HG02678 (cell line): ENCODE data around the gene SLX4.
A peak's percentile ranks its signal among the peaks of the same experiment; 100 is the strongest.

Experiments
- ATAC-seq: cut with Tn5 transposase; IDR thresholded peaks from one replicate; pipeline ENCODE4 v1.9.1; 2021; ENCODE audit warnings: mild to moderate bottlenecking, moderate library complexity; ENCODE audit not compliant: unreplicated experiment

SLX4 gene

DNA sequence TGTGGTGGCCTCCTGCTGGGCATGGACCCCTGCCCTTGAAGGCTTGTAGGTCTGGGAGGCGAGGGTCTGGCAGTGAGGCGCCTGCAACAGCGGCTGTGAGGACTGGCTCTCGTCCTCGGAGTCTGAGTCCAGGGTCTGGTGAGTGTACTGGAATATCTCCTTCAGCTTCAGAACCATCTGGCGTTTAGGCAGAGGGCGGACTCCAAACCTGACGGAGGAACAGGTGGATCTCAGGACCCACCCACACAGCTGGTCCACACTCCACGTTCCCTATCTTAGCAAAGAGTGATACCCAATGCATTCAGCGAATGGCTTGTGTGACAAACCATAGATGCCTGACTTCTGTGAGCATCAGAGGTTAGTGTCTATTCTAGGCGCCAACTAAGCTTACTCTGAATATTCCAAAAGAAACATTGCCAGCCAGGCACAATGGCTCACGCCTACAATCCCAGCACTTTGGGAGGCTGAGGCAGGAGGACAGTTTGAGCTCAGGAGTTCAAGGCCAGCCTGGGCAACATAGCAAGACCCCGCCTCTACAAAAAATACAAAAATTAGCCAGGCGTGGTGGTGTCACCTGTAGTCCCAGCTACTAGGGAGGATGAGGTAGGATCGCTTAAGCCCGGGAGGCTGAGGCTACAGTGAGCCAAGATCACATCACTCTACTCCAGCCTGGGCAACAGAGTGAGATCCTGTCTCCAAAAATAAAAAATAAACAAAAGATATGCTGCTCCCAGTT, 27.9 kb downstream of the SLX4 start:
- no peak for ATAC-seq

DNA sequence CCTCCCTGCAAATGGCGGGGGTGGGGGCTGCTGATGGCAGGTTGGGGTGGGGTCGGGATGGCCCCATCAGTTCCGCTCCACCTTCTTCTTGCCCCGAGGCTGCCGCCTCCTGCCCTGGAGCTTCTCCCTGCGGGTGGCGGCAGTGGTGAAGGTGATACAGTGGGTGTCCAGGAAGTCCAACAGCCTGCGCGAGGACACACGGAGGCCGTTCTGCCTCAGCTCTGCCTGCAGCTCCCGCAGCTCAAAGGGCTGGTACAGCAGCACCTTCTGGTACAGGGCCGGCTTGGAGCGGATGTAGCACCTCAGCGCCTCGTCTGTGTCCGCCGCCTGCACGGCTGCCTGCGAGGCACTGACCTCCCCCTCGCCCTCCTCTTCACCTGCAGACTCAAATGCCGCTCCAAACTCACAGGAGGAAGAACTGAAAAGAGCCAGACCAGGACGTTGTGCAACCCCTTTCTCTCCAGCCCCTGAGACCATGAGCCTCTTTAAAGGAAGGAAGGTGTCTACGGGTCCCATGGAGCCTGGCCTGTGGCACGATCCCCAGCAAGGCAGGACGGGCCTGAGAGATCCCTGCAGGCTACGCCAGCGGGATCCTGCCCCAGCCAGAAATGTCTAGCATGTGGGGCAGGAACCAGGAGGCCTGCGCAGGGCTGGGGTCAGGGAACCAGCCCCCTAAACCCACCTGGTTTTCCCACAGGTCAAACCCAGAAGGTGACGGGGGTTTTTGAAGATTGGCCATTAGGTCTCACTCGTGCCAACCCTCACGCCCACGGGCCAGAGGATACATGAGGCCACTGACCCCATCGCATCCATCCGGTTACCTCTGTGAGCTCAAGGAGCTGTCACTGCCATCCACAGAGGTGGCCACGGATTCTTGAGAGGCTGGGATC, 28.9 kb downstream of the SLX4 start:
- ATAC-seq = no peak

- ATAC-seq = no peak
These were observed 30.0 kb downstream of the SLX4 start for GRCh38 chr16:3581392-3581791.

DNA sequence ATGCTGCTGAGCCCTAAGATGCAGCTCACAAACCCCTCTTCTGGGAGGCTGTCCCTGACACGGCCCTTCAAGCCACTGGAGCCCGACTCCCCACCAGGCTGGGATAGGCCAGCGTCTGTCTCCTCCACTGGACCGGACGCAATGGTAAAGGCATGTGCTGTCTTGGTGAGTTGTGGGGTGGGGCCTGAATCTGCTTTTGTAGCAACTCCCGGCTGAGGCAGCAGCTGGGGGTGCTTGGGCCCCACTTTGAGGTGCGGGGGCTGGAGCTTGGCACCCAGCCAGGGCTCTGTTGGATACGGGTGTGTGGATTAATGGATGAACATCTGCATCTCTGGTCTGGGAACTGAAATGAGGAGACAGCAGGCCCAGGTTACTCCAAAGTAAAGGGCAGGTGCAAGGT, 30.7 kb downstream of the SLX4 start:
- no peak for ATAC-seq

DNA sequence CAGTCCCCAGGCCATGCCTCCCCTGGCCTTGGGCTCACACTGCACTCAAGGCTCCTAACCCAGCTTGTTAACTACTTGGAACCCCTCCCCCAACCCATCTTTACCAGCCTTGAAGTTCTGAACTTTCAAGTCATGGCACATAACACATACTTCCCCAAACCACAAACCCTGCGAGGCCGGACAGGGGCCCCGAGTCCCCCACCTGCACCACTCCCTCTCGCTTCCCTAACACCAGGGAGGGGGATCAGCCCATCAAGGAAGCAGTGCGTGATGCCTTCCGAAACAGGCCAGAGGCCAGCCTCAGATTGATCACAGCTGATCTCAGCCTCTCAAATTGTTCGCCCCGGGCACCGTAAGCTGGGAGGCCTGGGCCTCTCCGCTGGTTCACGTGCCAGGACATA, 31.2 kb downstream of the SLX4 start:
- ATAC-seq = no peak

DNA sequence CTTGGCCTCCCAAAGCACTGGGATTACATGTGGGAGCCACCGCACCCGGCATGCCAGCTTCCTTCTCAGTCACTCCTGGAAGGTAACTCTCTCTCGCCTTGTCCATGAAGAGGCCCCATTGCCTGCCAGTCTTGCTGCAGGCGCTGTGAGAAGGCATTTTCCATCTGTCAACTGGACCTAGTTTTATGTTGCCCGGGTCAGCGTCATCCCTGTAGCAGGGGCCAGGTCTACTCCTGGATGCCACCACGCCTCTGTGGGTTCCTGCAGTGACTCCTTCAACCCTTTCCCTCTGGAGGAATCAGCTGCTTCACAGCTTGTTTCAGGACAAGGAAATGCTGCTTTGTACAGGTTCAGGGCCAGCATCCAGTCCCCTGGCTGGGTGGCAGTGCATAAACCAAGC, 31.6 kb downstream of the SLX4 start:
- no peak for ATAC-seq

DNA sequence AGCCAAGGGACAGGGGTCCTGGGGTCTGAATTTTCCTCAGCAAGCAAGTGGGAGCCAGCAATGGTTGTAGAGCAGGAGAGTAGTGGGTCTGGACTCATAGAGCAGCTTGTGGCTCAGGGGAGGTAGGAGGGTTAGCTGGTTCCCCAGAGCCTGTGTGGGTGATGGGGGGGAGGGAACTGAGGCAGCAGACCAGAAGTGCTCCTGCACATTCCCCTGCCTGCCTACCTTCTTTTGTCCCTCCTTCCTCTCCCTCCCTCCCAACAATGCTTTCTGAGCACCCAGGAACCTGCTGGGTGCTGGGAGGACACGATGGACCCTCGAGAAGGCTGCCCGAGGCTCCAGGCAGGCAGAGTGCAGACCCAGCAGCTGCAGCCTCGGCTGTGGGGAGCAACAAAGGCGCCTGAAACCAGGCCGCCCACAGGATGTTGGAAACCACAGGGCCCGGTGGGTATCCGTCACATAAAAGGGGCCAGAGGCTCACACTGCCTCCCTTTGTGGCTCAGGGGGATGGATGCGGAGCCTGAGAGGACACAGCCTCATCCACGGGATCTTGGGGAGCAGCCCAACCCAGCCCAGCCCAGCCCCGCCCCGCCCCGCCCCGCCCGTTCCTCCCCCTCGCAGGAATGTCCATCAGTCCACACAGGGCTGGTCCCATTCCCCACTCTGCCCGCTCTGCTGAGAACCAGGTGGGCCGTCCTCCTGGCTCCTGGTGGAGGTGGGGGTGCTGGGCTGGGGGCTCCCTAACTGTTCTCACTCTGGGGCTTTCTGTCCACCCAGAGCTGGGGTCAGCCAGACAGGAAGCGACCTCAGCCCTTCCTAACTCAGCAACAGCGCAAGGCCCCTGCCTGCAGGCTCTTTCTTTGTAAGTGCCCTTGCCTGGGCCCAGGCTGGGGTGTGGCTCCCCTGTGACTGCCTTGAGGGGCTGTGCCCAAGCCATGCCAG, 32.5 kb downstream of the SLX4 start:
- ATAC-seq = peak; percentile 70

GRCh38 chr16:3578121-3578520, 33.3 kb downstream of the SLX4 start:
- no peak for ATAC-seq

DNA sequence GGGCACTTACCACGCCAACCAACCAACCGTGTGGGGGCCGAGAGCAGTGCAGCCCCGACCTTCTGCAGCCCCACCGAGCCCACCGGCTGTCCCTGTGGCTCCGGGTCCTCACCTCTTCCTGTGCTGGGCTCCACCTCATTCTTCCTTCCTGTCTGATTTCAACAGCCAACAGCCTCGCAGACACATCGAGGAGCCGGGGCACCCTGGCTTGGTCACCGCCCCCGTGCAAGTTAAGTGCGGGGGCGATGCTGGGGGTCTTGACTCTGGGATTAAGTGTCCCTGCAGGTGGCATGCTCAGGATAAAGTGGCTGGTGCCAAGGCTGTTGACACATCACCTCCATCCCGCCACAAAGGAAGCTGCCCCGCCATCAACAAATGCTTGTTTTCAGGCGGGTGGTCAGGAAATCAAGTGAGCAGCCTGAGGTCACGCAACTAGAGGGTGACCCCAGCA, 34.1 kb downstream of the SLX4 start, which contains the start of gene NLRC3:
TSS of gene NLRC3 (minus strand) at position 102 of the 451 bp plus-strand sequence. CDS start 12,367 bp downstream, outside the sequence.
- ATAC-seq = no peak

GRCh38 chr16:3576211-3576610, 35.2 kb downstream of the SLX4 start:
- ATAC-seq = no peak

DNA sequence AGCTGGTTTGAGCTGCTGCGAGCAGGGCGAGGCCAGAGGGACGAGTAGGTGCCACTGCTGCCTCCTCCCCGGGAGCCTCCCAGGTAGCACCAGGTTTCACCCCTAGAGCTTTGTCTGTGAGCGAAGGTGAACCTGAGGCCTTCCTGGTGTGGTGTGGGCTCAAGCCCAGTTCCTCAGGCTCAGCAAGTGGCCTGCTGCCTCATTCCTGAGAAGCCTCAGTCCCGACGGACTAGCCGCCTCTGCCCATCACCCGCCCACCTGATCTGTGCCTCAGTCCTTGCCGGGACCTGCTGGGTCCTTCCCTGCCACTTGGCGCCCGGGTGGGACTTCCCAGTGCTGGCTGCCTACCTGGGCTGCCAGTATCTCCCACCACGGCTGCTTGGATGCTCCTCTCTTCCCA, 35.9 kb downstream of the SLX4 start:
- ATAC-seq = no peak

- ATAC-seq = no peak
These were observed 37.2 kb downstream of the SLX4 start for GRCh38 chr16:3574195-3574594.

DNA sequence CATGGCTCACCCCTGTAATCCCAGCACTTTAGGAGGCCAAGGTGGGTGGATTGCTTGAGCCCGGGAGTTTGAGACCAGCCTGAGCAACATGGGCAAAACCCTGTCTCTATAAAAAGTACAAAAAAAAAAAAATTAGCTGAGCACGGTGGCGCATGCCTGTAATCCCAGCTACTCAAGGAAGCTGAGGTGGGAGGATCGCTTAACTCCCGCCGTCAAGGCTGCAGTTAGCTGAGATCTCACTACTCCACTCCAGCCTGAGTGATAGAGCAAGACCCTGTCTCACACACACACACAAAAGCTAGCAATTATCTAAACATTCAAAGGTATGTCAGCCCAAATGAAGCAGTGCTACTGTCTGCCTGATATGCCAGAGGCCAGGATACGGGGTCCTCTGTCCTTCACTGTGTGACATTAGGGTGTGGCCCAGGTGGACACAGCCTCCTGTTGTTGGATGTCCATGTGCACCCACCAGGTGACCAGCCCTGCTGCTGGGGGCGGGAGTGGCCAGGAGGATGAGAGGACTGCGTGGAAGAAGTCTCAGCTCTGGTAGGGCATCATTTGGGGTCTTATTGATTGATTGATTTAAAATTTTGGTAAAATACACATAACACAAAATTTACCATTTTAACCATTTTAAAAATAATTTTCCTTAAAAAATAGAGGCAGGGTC, 38.1 kb downstream of the SLX4 start:
- no peak for ATAC-seq

DNA sequence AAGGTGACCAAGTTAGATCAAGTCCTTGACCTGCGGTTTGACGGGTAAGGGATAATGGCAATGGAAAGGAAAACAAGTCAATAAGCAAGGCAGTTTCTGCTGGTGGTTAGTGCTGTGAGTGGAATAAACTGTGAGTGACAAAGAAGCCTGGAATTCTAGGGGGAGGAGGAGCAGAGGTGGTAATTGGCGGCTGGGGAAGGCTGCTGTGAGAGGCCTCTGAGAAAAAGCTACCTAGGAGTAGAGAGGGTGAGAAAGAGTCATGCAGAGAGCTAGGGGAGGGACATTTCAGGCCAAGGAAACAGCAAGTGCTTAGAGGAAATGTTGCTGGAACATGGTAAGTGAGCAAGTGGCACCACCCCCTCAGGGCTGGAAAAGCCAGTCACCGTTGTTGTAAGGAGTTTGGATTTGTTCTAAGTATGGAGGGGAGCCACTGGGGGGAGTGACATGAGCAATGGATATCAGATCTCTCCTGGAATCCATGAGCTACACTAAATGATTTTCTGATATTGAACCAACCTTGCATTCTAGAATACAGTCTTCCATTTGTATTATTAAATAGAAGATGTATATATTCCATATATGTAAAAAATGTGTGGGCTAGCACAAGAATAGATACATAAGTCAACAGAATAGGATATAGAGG, 40.9 kb downstream of the SLX4 start:
- ATAC-seq = no peak

- ATAC-seq = no peak
These were observed 41.6 kb downstream of the SLX4 start for GRCh38 chr16:3569851-3570250.

DNA sequence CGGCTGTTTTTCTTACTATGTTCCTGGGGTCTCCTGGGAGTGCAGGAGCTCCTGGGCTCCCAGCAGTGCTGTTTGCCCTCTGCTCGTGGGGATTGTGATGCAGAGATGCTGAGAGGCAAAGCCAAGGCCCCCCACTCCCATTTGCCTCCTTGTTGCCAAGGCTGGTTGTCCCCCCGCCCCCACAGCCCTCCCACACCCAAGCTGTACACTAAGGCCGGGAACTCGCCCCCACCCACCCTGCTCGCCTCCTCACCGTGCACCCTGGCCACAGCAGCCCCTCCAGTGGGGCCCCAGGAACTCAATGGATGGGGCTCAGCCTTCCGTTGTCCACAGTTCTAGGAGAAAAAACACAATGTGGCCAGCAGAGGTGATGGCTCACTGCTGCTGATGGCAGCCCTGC, 44.4 kb downstream of the SLX4 start:
- ATAC-seq = no peak

DNA sequence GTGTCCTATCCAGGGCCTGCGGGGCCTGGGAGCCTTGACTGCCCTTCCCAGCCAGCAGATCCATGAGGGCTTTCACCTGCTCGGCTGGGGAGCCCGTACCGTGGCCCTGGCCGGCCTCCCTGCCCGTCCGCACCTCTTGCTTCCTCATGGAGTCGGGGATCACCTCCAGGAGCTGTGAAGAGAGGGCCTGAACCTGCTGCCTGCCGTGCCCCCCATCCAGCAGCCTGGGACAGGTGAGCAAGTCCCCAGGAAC, 46.6 kb downstream of the SLX4 start:
- ATAC-seq = no peak

GRCh38 chr16:3564130-3564888, 47.1 kb downstream of the SLX4 start:
- no peak for ATAC-seq

DNA sequence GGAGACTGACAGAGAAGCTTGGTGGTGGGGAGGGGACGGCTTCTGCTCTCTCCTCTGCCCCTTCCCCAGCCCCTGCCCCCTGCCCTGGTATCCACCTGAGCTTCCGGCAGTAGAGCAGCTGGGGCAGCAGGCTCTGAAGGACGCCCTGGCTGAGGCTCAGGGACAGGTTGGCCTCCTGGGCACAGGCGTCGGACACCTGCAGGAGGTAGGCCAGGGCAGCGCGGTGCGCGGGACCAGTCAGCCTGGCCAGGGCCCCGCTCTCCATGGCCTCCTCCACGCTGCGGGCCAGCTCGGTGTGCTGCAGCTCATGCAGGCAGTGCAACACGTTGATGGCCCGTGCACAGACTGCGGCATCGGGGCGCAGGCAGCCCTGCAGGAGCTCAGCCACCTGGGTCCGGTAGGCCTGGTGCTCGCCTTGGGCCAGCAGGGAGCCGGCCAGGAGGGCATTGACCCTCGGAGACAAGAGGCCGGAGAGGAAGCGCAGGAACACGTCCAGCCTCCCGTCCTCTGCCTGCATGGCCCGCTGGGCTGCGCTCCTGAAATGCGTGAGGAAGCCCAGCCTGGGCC, 48.4 kb downstream of the SLX4 start:
- no peak for ATAC-seq
